ENCODE results near the gene IBSP. TPM values are rescaled to one million over a fixed set of nuclear protein-coding genes. Genes with fewer than 3 reads are reported as not detected.

The IBSP gene
- total and polyA plus RNA-seq, 9 of the 15 experiments (the other 6 are each of a cell fraction or from before 2014, with no cell fraction given) = not detected

DNA sequence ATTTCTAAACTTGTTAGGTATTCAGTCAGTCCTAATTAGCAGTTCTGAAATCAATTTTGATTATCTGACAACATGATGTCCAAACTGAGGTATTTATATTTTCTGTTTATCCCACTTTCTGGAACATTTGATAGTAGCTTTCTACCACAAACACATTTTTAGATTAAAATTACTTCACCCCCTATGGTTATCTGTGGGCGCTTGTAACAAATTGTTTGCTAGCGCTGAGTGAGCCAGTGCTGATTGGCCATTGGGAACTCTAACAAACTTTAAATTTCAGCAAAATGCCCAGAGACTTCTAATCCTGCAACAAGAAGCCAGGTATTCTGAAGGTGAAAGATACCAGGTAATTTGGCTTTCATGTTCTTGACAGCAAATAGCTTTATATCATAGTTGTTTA, 33.3 kb downstream of the IBSP start, which contains the start of gene MEPE:
Gene MEPE, plus strand, starts transcription at position 301 of the 400 bp plus-strand sequence. CDS start 1,746 bp downstream, outside the sequence.
- Histone ChIP-seq H2AFZ (ENCODE audit: low read depth, low read length) (no peak within 1 kb of the TSS), H3K27me3 (ENCODE audit: control insufficient read depth in 2 of 2, insufficient read depth in 2 of 2, low read length in 2 of 2) (no peaks in the 10 kb centered on the region), H3K4me1 (replicated peaks in 1 of 2; ENCODE audit: control insufficient read depth in 2 of 2, insufficient read depth in 2 of 2, low read length in 2 of 2) (no peaks in the 10 kb centered on the region), H3K4me3 (no peak within 1 kb of the TSS), H3K36me3 (ENCODE audit: control insufficient read depth, insufficient read depth, low read length) (no peaks in the 10 kb centered on the region), H3K9ac (ENCODE audit: insufficient read depth in 1 of 2, low read depth in 2 of 2, low read length in 2 of 2) (no peak within 1 kb of the TSS), H3K79me2 (ENCODE audit: control insufficient read depth, insufficient read depth, low read length) (no peaks in the 10 kb centered on the region), H4K20me1 (replicated peaks; ENCODE audit: control insufficient read depth, insufficient read depth, low read length) (no peaks in the 10 kb centered on the region), H3K9me1 (ENCODE audit: control insufficient read depth, insufficient read depth, low read length) (no peaks in the 10 kb centered on the region), H3K27ac (ENCODE audit: extremely low read depth, low read depth, low read length) (no peak within 1 kb of the TSS), H3K9me3 (replicated peaks; ENCODE audit: control insufficient read depth, insufficient read depth, low read depth, low read length) (no peaks in the 10 kb centered on the region), H3K4me2 (ENCODE audit: insufficient read depth, low read length) (no peak within 1 kb of the TSS)
- intact Hi-C loops (cut with micrococcal nuclease) (no loop called here), in situ Hi-C loops (cut with MboI) (no loop called here)
- 5% methylated on average over 2 of the region's 2 CpGs for WGBS (ENCODE audit: insufficient coverage, low coverage, missing lambda C conversion rate)
- TF ChIP-seq ZNF75A (CRISPR knock-in tag; IDR thresholded peaks at IDR 0.05) = no peak
- no peak for FAIRE-seq
- DNase-seq (ENCODE audit: extremely low read depth in 1 of 4, low spot score in 3 of 4) = no peak
- POLR2A ChIA-PET = no interaction called here
- CTCF ChIA-PET (ENCODE audit: low intra/inter-chr PET ratio) = no interaction called here
- no peak for ATAC-seq
- no TSS peak for BruUV-seq (replicated peaks)

DNA sequence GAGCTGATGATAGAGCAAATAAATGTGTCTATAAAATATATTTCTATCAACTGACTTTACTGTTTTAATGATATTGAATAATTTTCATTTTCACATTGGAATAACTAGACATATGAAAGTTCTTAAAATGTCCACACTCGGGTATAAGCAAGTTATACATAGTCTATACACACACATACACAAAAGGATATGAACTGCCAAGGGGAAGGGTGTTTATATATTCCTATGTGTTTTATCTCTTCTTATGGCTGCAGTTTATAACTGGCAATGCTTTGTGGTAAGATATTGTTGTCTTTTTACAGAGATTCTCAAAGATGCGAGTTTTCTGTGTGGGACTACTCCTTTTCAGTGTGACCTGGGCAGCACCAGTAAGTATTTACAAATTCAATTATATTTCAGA, 35.0 kb downstream of the IBSP start:
- Histone ChIP-seq H3K27ac (ENCODE audit: extremely low read depth, low read depth, low read length) (no peak overlapping the region), H3K4me2 (ENCODE audit: insufficient read depth, low read length) (no peak overlapping the region), H3K36me3 (ENCODE audit: control insufficient read depth, insufficient read depth, low read length) (no peaks in the 10 kb centered on the region), H3K79me2 (ENCODE audit: control insufficient read depth, insufficient read depth, low read length) (no peaks in the 10 kb centered on the region), H3K4me1 (replicated peaks in 1 of 2; ENCODE audit: control insufficient read depth in 2 of 2, insufficient read depth in 2 of 2, low read length in 2 of 2) (no peaks in the 10 kb centered on the region), H3K4me3 (no peak overlapping the region), H3K27me3 (ENCODE audit: control insufficient read depth in 2 of 2, insufficient read depth in 2 of 2, low read length in 2 of 2) (no peaks in the 10 kb centered on the region), H2AFZ (ENCODE audit: low read depth, low read length) (no peak overlapping the region), H3K9me3 (replicated peaks; ENCODE audit: control insufficient read depth, insufficient read depth, low read depth, low read length) (no peaks in the 10 kb centered on the region), H4K20me1 (replicated peaks; ENCODE audit: control insufficient read depth, insufficient read depth, low read length) (no peaks in the 10 kb centered on the region; the same call in 1 of the 2 replicates), H3K9me1 (ENCODE audit: control insufficient read depth, insufficient read depth, low read length) (no peaks in the 10 kb centered on the region), H3K9ac (ENCODE audit: insufficient read depth in 1 of 2, low read depth in 2 of 2, low read length in 2 of 2) (no peak overlapping the region)
- CTCF ChIA-PET (ENCODE audit: low intra/inter-chr PET ratio) = no interaction called here
- TF ChIP-seq NCOA4 (IDR thresholded peaks at IDR 0.05; ENCODE audit: partially characterized antibody) = no peak
- TF ChIP-seq ELF1 (tag; IDR thresholded peaks at IDR 0.05) = no peak
- TF ChIP-seq, protein P1, sequence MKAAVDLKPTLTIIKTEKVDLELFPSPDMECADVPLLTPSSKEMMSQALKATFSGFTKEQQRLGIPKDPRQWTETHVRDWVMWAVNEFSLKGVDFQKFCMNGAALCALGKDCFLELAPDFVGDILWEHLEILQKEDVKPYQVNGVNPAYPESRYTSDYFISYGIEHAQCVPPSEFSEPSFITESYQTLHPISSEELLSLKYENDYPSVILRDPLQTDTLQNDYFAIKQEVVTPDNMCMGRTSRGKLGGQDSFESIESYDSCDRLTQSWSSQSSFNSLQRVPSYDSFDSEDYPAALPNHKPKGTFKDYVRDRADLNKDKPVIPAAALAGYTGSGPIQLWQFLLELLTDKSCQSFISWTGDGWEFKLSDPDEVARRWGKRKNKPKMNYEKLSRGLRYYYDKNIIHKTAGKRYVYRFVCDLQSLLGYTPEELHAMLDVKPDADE (conservative IDR thresholded peaks at IDR 0.05; ENCODE audit: control insufficient read depth, low read depth, low read length) = no peak
- TF ChIP-seq RHOXF2B (CRISPR knock-in tag; conservative IDR thresholded peaks at IDR 0.05) = no peak
- TF ChIP-seq ZNF699 (CRISPR knock-in tag; IDR thresholded peaks at IDR 0.05; ENCODE audit: insufficient replicate concordance) = no peak
- TF ChIP-seq, protein P2, sequence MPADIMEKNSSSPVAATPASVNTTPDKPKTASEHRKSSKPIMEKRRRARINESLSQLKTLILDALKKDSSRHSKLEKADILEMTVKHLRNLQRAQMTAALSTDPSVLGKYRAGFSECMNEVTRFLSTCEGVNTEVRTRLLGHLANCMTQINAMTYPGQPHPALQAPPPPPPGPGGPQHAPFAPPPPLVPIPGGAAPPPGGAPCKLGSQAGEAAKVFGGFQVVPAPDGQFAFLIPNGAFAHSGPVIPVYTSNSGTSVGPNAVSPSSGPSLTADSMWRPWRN (IDR thresholded peaks at IDR 0.05; ENCODE audit: low read depth) = no peak
- TF ChIP-seq RAD21 (CRISPR knock-in tag; conservative IDR thresholded peaks at IDR 0.05 in 1 of 2, IDR thresholded peaks at IDR 0.05 in 1 of 2) = no peak
- TF ChIP-seq, protein P3, sequence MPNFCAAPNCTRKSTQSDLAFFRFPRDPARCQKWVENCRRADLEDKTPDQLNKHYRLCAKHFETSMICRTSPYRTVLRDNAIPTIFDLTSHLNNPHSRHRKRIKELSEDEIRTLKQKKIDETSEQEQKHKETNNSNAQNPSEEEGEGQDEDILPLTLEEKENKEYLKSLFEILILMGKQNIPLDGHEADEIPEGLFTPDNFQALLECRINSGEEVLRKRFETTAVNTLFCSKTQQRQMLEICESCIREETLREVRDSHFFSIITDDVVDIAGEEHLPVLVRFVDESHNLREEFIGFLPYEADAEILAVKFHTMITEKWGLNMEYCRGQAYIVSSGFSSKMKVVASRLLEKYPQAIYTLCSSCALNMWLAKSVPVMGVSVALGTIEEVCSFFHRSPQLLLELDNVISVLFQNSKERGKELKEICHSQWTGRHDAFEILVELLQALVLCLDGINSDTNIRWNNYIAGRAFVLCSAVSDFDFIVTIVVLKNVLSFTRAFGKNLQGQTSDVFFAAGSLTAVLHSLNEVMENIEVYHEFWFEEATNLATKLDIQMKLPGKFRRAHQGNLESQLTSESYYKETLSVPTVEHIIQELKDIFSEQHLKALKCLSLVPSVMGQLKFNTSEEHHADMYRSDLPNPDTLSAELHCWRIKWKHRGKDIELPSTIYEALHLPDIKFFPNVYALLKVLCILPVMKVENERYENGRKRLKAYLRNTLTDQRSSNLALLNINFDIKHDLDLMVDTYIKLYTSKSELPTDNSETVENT (CRISPR knock-in tag; IDR thresholded peaks at IDR 0.05) = no peak
- TF ChIP-seq BMI1 (IDR thresholded peaks at IDR 0.05; ENCODE audit: low read length) = no peak
- TF ChIP-seq RBM22 (IDR thresholded peaks at IDR 0.05; ENCODE audit: low read depth, low read length, poor library complexity, severe bottlenecking) = no peak
- POLR2A ChIA-PET = no interaction called here
- in situ Hi-C loops (cut with MboI) = no loop called here
- DNase-seq (ENCODE audit: extremely low read depth in 1 of 4, low spot score in 3 of 4) = no peak
- 0% methylated on average over 2 of the region's 2 CpGs for WGBS (ENCODE audit: insufficient coverage, low coverage, missing lambda C conversion rate)
- intact Hi-C loops (cut with micrococcal nuclease) = no loop called here
- FAIRE-seq = no peak
- BruUV-seq (replicated peaks) = no TSS peak
- ATAC-seq = no peak
